Measurements from ENCODE around the gene MPPED1.

MPPED1 gene

GRCh38 chr22:43436868-43437267, 25.1 kb downstream of the MPPED1 start:
- H3K4me3 ChIP-seq (replicated peaks; ENCODE audit: low read depth, low read length) = no peak overlapping the region
- TF ChIP-seq CTCF (IDR thresholded peaks at IDR 0.05; ENCODE audit: low read length, missing control alignments) = no peak
- DNase-seq (ENCODE audit: low read depth) = no peak

DNA sequence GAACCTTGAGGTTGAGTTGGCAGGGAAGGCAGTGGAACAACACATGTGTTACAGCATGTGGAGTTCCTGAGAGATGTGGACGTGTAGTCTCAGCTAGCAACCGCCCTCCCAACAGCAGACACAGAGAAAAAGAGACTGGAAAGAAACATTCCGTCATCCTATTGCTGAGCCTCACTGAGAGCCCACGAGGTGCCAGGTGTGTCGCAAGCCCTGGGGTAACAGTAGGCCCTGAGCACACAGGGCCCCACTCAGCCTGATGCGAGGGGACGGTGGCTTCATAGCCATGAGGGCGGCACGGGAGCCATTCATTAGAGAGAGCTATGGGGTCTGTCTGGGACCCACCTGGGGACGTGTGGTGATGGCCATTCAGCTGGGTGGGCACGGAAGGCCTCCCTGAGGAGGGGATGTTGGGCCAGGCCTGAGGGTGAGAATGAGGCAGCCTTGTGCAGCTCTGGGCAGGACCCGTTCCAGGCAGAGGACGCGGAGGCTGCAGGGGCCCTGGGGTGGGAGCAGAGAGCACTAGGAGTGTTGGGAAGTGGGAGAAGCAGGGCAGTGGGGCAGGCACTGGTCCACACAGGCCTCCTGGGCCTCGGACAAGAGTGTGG, 26.2 kb downstream of the MPPED1 start:
- no peak for TF ChIP-seq CTCF (IDR thresholded peaks at IDR 0.05; ENCODE audit: low read length, missing control alignments)
- no peak overlapping the region for H3K4me3 ChIP-seq (replicated peaks; ENCODE audit: low read depth, low read length)
- DNase-seq (ENCODE audit: low read depth) = no peak

DNA sequence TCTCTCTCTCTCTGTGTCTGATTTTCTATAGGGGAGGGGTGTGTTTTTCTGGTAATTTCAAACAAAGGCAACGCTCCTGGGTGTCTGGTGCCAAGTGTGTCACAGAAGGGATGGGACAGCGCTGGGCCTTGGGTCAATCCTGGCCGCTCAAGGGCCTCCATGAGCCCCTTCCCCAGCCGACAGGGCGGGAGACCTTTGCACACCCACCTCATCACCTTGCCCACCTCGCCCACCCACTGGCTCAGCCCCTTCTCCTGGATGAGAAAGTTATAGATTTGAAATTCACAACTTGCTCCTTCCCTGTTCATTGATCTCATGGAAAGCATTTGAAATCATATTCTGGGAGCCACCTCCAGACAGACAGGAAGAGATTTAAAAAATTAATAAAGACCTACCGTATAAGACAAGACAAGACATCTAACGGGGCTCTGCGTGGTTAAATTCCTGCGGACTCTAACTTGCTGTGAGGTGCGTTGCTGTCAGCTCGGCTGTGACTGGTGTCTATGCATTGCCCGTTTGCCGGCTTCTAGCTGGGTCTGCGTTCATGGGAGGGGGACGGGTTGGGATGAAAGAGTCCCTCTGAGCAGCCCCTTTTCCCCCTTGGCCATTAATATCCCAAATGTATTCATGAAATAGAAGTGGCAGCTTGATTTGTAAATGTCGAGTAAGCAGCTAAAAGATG, 27.0 kb downstream of the MPPED1 start:
- no peak overlapping the region for H3K4me3 ChIP-seq (replicated peaks; ENCODE audit: low read depth, low read length)
- DNase-seq (ENCODE audit: low read depth) = no peak
- TF ChIP-seq CTCF (IDR thresholded peaks at IDR 0.05; ENCODE audit: low read length, missing control alignments) = no peak

GRCh38 chr22:43439368-43440103, 27.7 kb downstream of the MPPED1 start:
- no peak for TF ChIP-seq CTCF (IDR thresholded peaks at IDR 0.05; ENCODE audit: low read length, missing control alignments)
- DNase-seq (ENCODE audit: low read depth) = no peak
- H3K4me3 ChIP-seq (replicated peaks; ENCODE audit: low read depth, low read length) = no peak overlapping the region

DNA sequence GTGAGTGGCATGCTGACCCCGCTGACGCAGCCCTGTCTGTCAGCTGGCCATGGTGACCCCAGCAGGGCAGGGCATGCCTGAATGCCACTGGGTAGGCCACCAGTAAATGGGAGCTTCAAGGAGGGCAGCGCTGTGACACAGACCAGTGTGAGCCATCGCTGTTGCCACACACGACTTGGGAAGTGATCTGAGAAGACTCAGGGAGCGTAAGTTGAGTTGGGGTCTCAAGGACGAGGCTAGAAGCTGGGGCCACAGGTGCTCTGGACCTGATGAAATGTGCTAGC, 28.2 kb downstream of the MPPED1 start:
- H3K4me3 ChIP-seq (replicated peaks; ENCODE audit: low read depth, low read length) = no peak overlapping the region
- TF ChIP-seq CTCF (IDR thresholded peaks at IDR 0.05; ENCODE audit: low read length, missing control alignments) = no peak
- DNase-seq (ENCODE audit: low read depth) = no peak

DNA sequence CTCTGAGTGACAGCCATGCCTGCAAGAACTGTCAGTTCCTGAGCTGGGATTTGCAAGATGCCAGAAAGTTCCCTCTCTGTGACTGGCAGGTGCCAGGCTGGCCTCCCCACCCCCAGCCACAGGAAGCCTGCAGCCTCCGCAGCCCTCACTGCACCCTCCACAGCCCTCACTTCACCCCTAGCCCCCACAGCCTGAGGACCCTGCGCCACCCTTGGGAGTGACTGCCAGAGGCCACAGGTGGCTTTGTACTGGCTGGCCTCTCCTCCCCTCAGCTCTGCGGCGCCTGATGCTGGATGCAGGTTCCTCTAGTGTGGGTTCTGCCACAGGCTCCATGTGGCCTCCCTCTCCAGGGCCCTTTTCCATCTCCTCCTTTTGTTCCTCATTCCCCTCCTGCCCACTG, 28.7 kb downstream of the MPPED1 start:
- no peak overlapping the region for H3K4me3 ChIP-seq (replicated peaks; ENCODE audit: low read depth, low read length)
- DNase-seq (ENCODE audit: low read depth) = no peak
- no peak for TF ChIP-seq CTCF (IDR thresholded peaks at IDR 0.05; ENCODE audit: low read length, missing control alignments)
